Breast epithelium (tissue), 4 donors: ENCODE results near the gene MAPKAP1. TPM values are rescaled to one million over a fixed set of nuclear protein-coding genes. Genes with fewer than 3 reads are reported as not detected.

ENCODE experiments used
- DNase-seq, 2 donors: peaks; one replicate each; pipeline ENCODE4 v3.0.0-alpha.2; 2019; ENCODE audit warnings: low spot score in 2 of 2
- H3K27ac ChIP-seq, 2 donors: fragments of 200-600 bp; sonication (generic) in 1 of 2; one replicate each; pipeline ENCODE4 v1.5.1; 2016 to 2019; ENCODE audit warnings: mild to moderate bottlenecking in 1 of 2
- H3K27me3 ChIP-seq, 2 donors: fragments of 200-600 bp; sonication (generic) in 1 of 2; one replicate each; pipeline versions ENCODE4 v1.5.1 to v1.6.0; 2017 to 2019; ENCODE audit warnings: control low read depth in 1 of 2, mild to moderate bottlenecking in 1 of 2
- H3K36me3 ChIP-seq: fragments of 200-600 bp; one replicate; pipeline ENCODE4 v1.5.1; 2019
- H3K4me1 ChIP-seq, 2 donors: fragments of 200-600 bp; sonication (generic); one replicate each; pipeline ENCODE4 v1.5.1; 2016 to 2019; ENCODE audit warnings: control low read depth in 1 of 2
- H3K4me3 ChIP-seq, 3 donors: fragments of 200-600 bp; sonication (generic); 1 replicate in 2 of 3; 2 replicates in 1 of 3; pipeline ENCODE4 v1.5.1; 2016 to 2019; ENCODE audit warnings: mild to moderate bottlenecking in 3 of 3, moderate library complexity in 2 of 3
- H3K9me3 ChIP-seq, 2 donors: fragments of 200-600 bp; sonication (generic) in 1 of 2; one replicate each; pipeline ENCODE4 v1.5.1; 2016 to 2019; ENCODE audit warnings: control low read depth in 1 of 2
- POLR2A ChIP-seq: fragments of 450-650 bp; IDR thresholded peaks from one replicate; pipeline ENCODE4 v1.6.1; 2016; ENCODE audit warnings: antibody characterized with exemption, mild to moderate bottlenecking, moderate library complexity
- POLR2AphosphoS5 ChIP-seq, 3 donors: sonication (generic); formaldehyde crosslinking; IDR thresholded peaks; one replicate each; pipeline ENCODE4 v1.6.1; 2017; ENCODE audit warnings: antibody characterized with exemption in 3 of 3
- intact Hi-C: fragments of 100-400 bp; cut with DNase I; formaldehyde crosslinking; loops from one replicate; pipeline ENCODE4 v1.15.1; 2023; ENCODE audit warnings: low total_unique reads
- total RNA-seq, 3 donors: library from RNA; depleted of rRNA; stranded (reverse); fragments of >200 nt; gene quantifications; one replicate each; pipeline ENCODE4 v1.1.0, GENCODE V29; 2016
- TF ChIP-seq, protein P1 (sequence below), 3 donors: fragments of 450-650 bp; IDR thresholded peaks; one replicate each; pipeline ENCODE4 v1.5.1; 2016 to 2017; ENCODE audit warnings: antibody characterized with exemption in 3 of 3, mild to moderate bottlenecking in 3 of 3, moderate library complexity in 3 of 3

MAPKAP1 gene
- total RNA-seq, 3 donors from 2014 or later, result 61.3 to 81.9 (median 78.6) TPM

DNA sequence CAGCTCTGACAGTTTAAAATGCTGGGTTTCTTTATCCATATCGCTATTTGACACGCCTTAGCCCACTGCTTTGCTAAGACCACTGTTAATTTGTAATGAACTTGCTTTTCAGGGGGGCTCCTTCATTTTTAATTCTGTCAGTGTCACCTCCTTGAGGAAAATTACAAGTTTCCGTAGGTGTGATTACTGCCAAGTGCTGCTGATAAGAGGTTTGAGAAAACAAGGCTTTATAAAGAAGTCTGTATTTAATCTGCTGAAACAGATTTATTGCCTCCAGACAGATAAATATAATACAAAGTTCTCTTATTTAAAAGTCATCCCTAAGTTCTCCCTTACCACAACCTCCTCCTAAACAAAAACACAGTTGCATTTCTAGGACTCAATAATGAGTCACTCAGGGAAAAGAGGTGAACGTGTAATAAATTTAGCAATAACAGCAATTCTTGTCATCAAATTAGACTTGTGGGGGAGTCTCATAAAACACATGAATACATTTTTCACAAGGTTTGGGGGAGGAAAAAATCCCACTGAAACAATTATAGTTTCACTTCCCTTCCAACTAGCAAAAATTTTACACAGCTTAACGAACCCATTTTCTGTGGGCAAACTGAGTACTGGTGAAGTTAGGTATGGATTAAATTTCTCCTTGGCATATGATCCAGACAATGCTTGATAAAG is 72.8 kb downstream of the MAPKAP1 start:
- Histone ChIP-seq H3K4me1 (peaks cover 0 to 8% of the 10 kb centered on the region in 2 donors), H3K9me3 (no peaks in the 10 kb centered on the region), H3K36me3 (no peaks in the 10 kb centered on the region), H3K4me3 (no peak overlapping the region), H3K27me3 (no peaks in the 10 kb centered on the region), H3K27ac (no peak overlapping the region)
- intact Hi-C loops, result no loop called here
- no peak for DNase-seq
- TF ChIP-seq POLR2A, result no peak
- TF ChIP-seq, protein P1, sequence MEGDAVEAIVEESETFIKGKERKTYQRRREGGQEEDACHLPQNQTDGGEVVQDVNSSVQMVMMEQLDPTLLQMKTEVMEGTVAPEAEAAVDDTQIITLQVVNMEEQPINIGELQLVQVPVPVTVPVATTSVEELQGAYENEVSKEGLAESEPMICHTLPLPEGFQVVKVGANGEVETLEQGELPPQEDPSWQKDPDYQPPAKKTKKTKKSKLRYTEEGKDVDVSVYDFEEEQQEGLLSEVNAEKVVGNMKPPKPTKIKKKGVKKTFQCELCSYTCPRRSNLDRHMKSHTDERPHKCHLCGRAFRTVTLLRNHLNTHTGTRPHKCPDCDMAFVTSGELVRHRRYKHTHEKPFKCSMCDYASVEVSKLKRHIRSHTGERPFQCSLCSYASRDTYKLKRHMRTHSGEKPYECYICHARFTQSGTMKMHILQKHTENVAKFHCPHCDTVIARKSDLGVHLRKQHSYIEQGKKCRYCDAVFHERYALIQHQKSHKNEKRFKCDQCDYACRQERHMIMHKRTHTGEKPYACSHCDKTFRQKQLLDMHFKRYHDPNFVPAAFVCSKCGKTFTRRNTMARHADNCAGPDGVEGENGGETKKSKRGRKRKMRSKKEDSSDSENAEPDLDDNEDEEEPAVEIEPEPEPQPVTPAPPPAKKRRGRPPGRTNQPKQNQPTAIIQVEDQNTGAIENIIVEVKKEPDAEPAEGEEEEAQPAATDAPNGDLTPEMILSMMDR (IDR thresholded peaks at IDR 0.05), result no peak
- no peak for TF ChIP-seq POLR2AphosphoS5 (IDR thresholded peaks at IDR 0.05)

DNA sequence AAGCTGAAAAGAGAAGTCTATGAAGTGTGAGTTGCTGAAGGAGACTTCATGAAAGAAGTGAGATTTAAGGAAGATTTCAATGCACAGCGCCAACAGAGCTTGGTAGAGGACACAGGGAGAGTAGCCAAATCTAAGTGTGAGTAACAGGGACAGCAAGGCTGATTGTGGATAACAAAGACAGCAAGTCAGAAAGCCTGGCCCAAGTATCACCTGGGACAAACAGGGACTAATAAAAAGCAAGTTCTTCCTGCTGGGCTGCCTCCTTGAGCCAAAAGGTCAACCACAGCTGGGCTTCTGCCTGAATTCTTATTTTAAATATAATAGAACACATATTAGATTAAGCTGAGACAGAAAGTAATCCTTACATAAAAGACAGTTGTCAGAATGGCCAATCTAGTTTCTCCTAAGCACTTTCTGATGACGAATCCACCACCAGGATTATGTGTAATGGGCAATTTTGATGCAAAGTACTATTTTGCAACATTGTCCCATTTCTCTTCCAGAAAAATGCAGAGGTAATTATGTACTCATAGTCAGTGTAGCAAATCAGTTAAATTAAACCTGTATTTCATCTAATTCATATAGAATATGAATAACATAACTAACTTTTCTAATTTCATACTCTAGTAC is 73.8 kb downstream of the MAPKAP1 start:
- Histone ChIP-seq H3K27ac (peak overlapping the region in 1 of 2 donors; percentile 33), H3K9me3 (no peaks in the 10 kb centered on the region), H3K27me3 (no peaks in the 10 kb centered on the region), H3K36me3 (no peaks in the 10 kb centered on the region), H3K4me3 (no peak overlapping the region), H3K4me1 (peaks cover 0 to 8% of the 10 kb centered on the region in 2 donors)
- peak in 1 of 2 donors; percentile 31 for DNase-seq
- intact Hi-C loops, result no loop called here
- TF ChIP-seq, protein P1 (IDR thresholded peaks at IDR 0.05), result no peak
- TF ChIP-seq POLR2AphosphoS5 (IDR thresholded peaks at IDR 0.05) (no peak), POLR2A (no peak)

DNA sequence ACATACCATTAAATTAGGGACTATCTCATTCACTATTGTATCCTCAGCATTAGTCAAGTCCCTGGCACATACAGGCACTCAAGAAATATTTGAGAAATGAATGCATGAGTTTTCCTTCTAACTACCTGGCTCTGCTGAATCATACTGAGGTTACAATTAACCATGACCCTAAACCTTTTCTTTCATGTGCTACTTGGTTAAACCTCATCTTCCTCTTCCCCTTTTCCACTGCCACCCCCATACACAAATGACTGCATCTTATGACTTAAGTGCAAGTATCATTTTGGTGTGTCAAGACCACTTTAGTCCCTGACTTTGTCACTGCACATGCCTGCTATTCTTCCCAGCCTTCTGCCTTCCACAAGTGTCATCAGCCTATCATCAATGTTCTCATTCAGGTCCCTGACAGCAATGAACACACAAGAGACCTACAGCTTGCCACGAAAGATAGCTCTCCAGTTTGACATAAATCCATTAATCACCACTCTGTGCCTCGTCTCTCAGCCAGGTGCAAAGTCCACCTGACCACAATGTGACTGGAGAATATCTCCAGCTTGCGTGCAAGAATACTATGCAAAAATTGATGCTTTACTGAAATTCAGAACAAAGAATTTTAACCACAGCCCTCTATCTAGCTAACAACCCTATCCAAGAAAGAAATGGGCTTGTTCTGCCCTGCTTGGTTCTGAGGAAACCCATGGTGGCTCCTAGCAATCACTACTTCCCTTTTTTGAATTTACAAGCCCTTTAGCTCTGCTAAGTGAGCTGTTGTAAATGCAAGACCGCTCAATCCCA is 74.5 kb downstream of the MAPKAP1 start:
- Histone ChIP-seq H3K27ac (peak overlapping the region in 1 of 2 donors; percentile 33), H3K4me1 (peaks cover 0 to 8% of the 10 kb centered on the region in 2 donors), H3K9me3 (no peaks in the 10 kb centered on the region), H3K27me3 (no peaks in the 10 kb centered on the region), H3K36me3 (no peaks in the 10 kb centered on the region), H3K4me3 (no peak overlapping the region)
- no peak for TF ChIP-seq POLR2A
- no peak for TF ChIP-seq POLR2AphosphoS5 (IDR thresholded peaks at IDR 0.05)
- TF ChIP-seq, protein P1 (IDR thresholded peaks at IDR 0.05), result no peak
- DNase-seq, result no peak
- intact Hi-C loops, result no loop called here

DNA sequence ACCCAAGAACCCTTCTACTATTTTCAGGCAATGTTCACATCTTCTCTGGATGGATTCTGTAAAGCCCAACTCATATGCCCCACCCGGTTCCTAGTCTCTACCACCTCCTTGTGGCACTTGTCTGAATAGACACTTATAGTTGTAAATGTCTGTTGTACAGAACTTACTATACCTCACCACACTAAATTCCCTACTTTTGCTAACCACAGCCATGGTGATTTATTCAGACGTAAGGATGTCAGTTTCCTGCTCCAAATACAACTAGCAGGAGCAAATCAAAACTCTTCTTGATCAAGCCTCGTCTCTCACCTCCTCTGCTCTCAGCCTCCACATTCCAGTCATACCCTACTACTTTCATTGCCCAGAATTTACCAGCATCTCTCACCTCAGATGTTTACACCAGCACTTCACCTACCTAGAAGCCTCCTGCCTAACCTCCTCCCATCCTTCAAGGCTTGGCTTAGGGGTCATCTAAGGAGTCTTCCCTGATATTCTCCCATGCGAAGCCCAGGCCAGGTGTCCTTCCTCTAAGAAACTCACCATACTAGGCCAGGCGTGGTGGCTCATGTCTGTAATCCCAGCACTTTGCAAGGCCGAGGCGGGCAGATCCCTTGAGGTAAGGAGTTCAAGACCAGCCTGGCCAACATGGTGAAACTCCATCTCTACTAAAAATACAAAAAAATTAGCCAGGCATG is 75.5 kb downstream of the MAPKAP1 start:
- no peaks in the 10 kb centered on the region for H3K27me3 ChIP-seq
- no peak overlapping the region for H3K4me3 ChIP-seq
- no peak for TF ChIP-seq POLR2AphosphoS5 (IDR thresholded peaks at IDR 0.05)
- TF ChIP-seq, protein P1 (IDR thresholded peaks at IDR 0.05), result peak in 1 of 3 donors; percentile 38
- H3K4me1 ChIP-seq, result peaks cover 0 to 8% of the 10 kb centered on the region in 2 donors
- H3K36me3 ChIP-seq, result no peaks in the 10 kb centered on the region
- H3K9me3 ChIP-seq, result no peaks in the 10 kb centered on the region
- intact Hi-C loops, result no loop called here
- no peak for DNase-seq
- H3K27ac ChIP-seq, result no peak overlapping the region
